GM19328 (cell line): ENCODE results near the gene FXR1.
"Not testable (repeated sequence)": the region's sequence is repeated elsewhere in the genome, so short reads cannot be mapped to it uniquely, and the experiment has no call there.

Experiments used
- ATAC-seq: cut with Tn5 transposase; IDR thresholded peaks from one replicate; pipeline ENCODE4 v1.9.1; 2021; ENCODE audit warnings: mild to moderate bottlenecking, moderate library complexity; ENCODE audit not compliant: unreplicated experiment

The FXR1 gene

DNA sequence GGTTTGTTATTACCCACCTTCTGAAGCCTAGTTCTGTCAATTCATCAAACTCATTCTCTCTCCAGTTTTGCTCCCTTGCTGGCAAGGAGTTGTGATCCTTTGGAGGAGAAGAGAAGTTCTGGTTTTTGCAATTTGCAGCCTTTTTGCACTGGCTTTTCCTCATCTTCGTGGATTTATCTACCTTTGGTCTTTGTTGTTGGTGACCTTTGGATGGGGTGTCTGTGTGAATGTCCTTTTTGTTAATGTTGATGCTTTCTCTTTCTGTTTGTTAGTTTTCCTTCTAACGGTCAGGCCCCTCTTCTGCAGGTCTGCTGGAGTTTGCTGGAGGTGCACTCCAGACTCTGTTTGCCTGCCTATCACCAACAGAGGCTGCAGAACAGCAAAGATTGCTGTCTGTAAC, 91.0 kb downstream of the FXR1 start:
- not testable (repeated sequence) for ATAC-seq

DNA sequence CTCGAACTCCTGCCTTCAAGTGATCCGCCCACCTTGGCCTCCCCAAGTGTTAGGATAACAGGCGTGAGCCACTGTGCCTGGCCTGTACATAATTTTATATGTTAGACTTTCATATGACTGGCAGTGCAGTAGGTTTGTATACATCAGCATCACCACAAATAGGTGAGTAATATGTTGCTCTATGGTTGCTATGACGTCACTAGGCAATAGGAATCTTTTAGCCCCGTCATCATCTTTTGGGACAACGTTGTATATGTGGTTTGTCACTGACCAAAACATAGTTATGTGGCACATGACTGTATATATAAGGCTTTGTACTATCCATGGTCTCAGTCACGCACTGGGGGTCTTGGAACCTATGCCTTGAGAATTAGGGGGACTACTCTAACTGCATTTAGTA, 94.1 kb downstream of the FXR1 start:
- ATAC-seq: no peak

DNA sequence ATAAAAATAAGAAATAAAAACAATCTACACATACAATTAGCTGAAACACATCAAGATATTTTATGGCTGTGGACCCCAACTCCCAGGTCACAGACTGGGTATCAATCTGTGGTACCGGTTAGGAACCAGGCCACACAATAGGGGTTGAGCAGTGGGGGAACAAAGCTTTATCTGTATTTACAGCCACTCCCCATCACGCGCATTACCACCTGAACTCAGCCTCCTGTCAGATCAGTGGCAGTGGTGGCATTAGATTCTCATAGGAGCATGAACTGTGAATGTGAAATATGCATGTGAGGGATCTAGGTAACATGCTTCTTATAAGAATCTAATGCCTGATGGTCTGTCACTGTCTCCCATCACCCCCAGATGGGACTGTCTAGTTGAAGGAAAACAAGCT, 94.8 kb downstream of the FXR1 start:
- no peak for ATAC-seq

DNA sequence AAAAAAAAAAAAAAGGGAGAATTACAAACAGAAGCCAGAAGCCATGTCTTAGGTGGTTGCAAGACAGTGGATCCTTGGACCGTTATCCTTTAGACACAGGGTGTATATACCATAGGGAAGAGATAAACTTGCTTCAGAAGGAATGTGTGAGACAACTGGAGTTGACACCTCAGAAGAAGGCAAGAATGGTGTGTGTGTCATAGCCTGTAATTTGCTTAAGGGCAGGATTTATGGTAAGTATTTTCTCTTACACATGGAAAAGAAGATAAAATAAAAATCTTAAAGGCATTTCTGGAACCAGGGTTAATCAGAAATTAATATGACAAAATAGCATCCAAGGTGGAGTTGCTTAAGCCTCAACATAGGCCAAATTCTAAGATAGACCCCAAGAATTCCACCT, 96.3 kb downstream of the FXR1 start:
- no peak for ATAC-seq

DNA sequence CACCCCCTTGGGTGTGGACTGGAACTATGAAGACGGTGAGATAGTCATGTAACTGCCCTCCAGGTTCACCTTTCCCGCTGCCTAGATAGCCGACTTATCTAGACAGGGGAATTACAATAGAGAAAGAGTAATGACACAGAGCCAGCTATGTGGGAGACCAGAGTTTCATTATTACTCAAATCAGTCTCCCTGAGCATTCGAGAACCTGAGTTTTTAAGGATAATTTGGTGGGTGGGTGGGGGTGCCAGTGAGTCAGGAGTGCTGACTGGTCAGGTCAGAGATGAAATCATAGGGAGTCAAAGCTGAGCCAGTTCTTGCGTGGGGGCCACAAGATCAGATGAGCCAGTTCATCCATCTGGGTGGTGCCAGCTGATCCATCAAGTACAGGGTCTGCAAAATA, 96.8 kb downstream of the FXR1 start:
- ATAC-seq: no peak

DNA sequence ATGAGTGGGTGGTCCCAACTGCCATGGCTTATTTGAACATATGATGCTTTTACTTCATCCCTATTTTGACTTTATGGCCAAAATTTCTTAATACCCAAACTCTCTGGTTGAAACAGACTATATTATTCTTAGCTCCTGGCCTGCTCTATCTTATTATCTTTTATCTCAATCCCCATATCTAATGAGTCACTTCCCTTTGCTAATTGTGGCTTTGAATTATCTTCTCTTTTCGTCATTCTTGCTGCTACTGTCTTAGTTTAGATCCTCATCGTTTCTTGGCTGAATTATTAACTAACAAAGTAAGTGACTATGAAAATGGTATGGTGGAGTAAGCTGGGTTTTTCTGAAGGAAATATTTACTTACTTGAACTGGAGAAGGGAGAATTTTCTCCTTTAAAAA, 105.2 kb downstream of the FXR1 start:
- no peak for ATAC-seq

DNA sequence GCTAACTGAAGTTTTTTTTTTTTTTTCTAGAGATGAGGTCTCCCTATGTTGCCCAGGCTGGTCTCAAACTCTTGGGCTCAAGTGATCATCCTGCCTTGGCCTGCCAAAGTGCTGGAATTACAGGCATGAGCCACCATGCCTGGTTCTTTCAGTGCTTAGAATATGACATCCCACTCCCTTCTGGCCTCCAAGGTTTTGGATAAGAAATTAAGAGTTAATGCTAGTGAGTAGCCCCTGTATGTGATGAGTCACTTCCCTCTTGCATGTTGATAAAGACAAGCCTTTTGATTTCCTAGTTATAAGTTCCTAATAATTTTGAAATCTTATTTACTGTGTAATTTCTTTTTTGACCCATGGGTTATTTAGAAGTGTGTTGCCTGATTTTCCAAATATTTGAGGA, 112.7 kb downstream of the FXR1 start:
- no peak for ATAC-seq

DNA sequence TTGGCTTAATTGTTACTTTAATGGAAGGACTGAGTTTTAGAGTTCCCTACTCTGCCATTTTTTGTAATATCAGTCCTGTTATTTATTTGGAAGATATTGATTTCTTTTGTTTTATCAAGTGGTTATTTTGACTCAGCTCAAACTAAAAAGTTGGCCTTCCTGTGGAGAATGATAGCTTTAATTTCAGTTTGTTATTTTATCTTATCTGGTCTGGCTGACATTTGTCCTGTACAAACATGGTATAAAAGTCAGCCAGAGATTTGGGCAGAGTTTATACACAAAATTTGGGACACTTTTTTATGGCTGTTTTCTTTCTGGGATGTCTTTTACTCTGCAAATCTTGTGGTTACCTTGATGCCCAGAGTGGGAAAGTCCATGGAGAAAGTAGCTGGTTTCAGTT, 118.5 kb downstream of the FXR1 start:
- no peak for ATAC-seq
